ENCODE data around the gene HCN1.
"Not testable (repeated sequence)": the region's sequence is repeated elsewhere in the genome, so short reads cannot be mapped to it uniquely, and the experiment has no call there.

HCN1 gene

GRCh38 chr5:45382583-45382982 is 313.6 kb downstream of the HCN1 start:
- no peak for DNase-seq (ENCODE audit: low read depth)
- H3K4me3 ChIP-seq (ENCODE audit: low read length) = no peak overlapping the region
- no peak for TF ChIP-seq CTCF (conservative IDR thresholded peaks at IDR 0.05; ENCODE audit: low read depth, low read length)

GRCh38 chr5:45376417-45376816 is 319.8 kb downstream of the HCN1 start:
- no peak for TF ChIP-seq CTCF (conservative IDR thresholded peaks at IDR 0.05; ENCODE audit: low read depth, low read length)
- no peak overlapping the region for H3K4me3 ChIP-seq (ENCODE audit: low read length)
- DNase-seq (ENCODE audit: low read depth) = peak; percentile 68

GRCh38 chr5:45372629-45373028 is 323.6 kb downstream of the HCN1 start:
- no peak overlapping the region for H3K4me3 ChIP-seq (ENCODE audit: low read length)
- no peak for DNase-seq (ENCODE audit: low read depth)
- TF ChIP-seq CTCF (conservative IDR thresholded peaks at IDR 0.05; ENCODE audit: low read depth, low read length) = no peak

- not testable (repeated sequence) for DNase-seq (ENCODE audit: low read depth); H3K4me3 ChIP-seq (ENCODE audit: low read length)
Observed at GRCh38 chr5:45371423-45371822, 324.8 kb downstream of the HCN1 start.

GRCh38 chr5:45355189-45355992 is 340.8 kb downstream of the HCN1 start:
- no peak overlapping the region for H3K4me3 ChIP-seq (ENCODE audit: low read length)
- DNase-seq (ENCODE audit: low read depth) = peak; percentile 51
- TF ChIP-seq CTCF (conservative IDR thresholded peaks at IDR 0.05; ENCODE audit: low read depth, low read length) = no peak

GRCh38 chr5:45336464-45336863 is 359.7 kb downstream of the HCN1 start:
- H3K4me3 ChIP-seq (ENCODE audit: low read length) = no peak overlapping the region
- no peak for DNase-seq (ENCODE audit: low read depth)
- no peak for TF ChIP-seq CTCF (conservative IDR thresholded peaks at IDR 0.05; ENCODE audit: low read depth, low read length)

- no peak for TF ChIP-seq CTCF (conservative IDR thresholded peaks at IDR 0.05; ENCODE audit: low read depth, low read length)
- no peak for DNase-seq (ENCODE audit: low read depth)
- H3K4me3 ChIP-seq (ENCODE audit: low read length) = no peak overlapping the region
Observed at GRCh38 chr5:45335978-45336377, 360.2 kb downstream of the HCN1 start.
